Large intestine (tissue), 3 donors: ENCODE results near the gene KCND2. TPM values are rescaled to one million over a fixed set of nuclear protein-coding genes. Genes with fewer than 3 reads are reported as not detected.

Source experiments
- DNase-seq, 2 donors: peaks; one replicate each; pipeline versions ENCODE4 v3.0.0 to v3.0.0-alpha.2; 2013
- H3K27ac ChIP-seq: one replicate; pipeline ENCODE4 v1.5.1; 2013; ENCODE audit warnings: low read length
- H3K27me3 ChIP-seq: 2 replicates; pipeline ENCODE4 v1.6.1; 2013; ENCODE audit warnings: low read length; ENCODE audit not compliant: control insufficient read depth, insufficient read depth
- H3K36me3 ChIP-seq: 2 replicates; pipeline ENCODE4 v1.6.1; 2013; ENCODE audit warnings: low read length; ENCODE audit not compliant: control insufficient read depth, insufficient read depth
- H3K4me1 ChIP-seq: one replicate; pipeline ENCODE4 v1.6.1; 2013; ENCODE audit warnings: low read length; ENCODE audit not compliant: control insufficient read depth, insufficient read depth
- H3K4me3 ChIP-seq: one replicate; pipeline ENCODE4 v1.5.1; 2013; ENCODE audit warnings: low read length
- H3K9me3 ChIP-seq: one replicate; pipeline ENCODE4 v1.6.1; 2013; ENCODE audit warnings: mild to moderate bottlenecking, low read depth, low read length, moderate library complexity; ENCODE audit not compliant: control insufficient read depth
- WGBS: methylation state at CpG from one replicate; pipeline ENCODE4 v1.1.5; 2013; ENCODE audit warnings: low lambda C conversion rate; ENCODE audit not compliant: insufficient coverage; 5-methylcytosine and 5-hydroxymethylcytosine counted together
- polyA plus RNA-seq: library from polyadenylated mRNA; unstranded; fragments of 120-200 nt; gene quantifications from one replicate; pipeline ENCODE4 v1.2.1, GENCODE V29; 2013

KCND2 gene
- polyA plus RNA-seq, 1 donor: 2.5 TPM

- Histone ChIP-seq H3K36me3 (no peaks in the 10 kb centered on the region), H3K27ac (no peak overlapping the region), H3K4me1 (no peaks in the 10 kb centered on the region), H3K9me3 (no peaks in the 10 kb centered on the region), H3K4me3 (no peak overlapping the region), H3K27me3 (no peaks in the 10 kb centered on the region)
- 90% methylated on average over 2 of the region's 6 CpGs for WGBS
- DNase-seq: no peak
Observed at GRCh38 chr7:120304674-120305073, 31.7 kb downstream of the KCND2 start.

DNA sequence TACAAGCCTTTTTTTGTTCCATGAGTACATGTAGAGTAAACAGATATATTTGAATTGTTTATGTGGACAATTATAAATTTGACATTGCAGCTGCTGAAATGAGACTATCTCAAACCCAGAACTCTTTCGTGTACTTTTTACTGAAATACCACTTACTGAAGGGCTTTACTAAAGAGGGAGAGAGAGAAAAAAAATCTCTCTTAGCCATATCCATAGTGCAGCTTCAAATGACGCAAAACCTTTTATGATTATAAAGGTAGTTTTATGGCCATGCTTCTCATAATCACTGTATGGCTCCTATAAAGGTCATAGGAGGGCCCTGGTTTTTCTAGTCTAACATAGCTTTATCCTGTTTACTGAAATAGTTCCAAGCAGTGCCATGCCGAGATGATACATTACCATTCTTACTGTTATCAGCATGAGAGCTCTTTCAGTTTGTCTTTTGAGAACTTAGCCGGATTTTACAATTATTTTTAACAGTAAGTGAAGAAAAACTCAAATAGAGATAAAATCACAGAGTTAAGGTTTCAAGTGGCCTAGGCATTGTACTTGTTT, 35.1 kb downstream of the KCND2 start:
- no peaks in the 10 kb centered on the region for H3K36me3 ChIP-seq
- no peaks in the 10 kb centered on the region for H3K27me3 ChIP-seq
- 26% methylated on average over 3 of the region's 4 CpGs for WGBS
- H3K27ac ChIP-seq: no peak overlapping the region
- no peaks in the 10 kb centered on the region for H3K9me3 ChIP-seq
- no peak overlapping the region for H3K4me3 ChIP-seq
- no peak for DNase-seq
- H3K4me1 ChIP-seq: no peaks in the 10 kb centered on the region

DNA sequence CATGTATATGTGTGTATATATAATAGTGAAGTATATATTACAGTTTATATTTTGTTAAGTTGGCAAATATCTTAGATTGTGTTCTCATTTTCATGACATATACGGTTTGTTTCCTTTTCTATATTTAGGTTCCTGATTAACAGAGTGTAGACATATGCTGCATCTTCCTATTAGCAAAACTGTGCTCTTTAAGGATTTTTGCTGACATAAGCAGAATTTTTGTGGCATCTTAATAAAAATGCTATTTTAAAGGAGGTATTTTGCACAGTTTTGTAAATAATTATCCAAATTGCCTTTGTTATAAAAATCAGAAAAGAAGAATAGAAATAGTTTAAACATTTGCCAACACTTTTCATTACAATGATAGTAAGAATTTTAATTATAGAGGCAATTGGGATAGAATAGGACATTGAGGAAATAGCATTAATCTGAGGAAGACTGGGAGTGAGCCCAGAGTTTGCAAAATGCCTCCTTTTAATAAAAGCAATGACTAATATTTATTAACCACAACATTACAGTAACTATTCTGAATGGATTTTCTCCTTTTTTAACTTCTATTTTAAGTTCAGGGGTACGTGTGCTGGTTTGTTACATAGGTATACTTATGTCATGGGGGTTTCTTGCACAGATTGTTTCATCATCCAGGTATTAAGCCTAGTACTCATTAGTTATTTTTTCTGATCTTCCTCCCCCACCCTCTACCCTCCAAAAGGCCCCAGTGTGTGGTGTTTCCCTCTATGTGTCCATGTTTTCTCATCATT, 38.2 kb downstream of the KCND2 start:
- Histone ChIP-seq H3K4me3 (no peak overlapping the region), H3K9me3 (no peaks in the 10 kb centered on the region), H3K36me3 (no peaks in the 10 kb centered on the region), H3K27ac (no peak overlapping the region), H3K4me1 (no peaks in the 10 kb centered on the region), H3K27me3 (no peaks in the 10 kb centered on the region)
- 67% methylated on average over 1 of the region's 2 CpGs for WGBS
- DNase-seq: no peak

DNA sequence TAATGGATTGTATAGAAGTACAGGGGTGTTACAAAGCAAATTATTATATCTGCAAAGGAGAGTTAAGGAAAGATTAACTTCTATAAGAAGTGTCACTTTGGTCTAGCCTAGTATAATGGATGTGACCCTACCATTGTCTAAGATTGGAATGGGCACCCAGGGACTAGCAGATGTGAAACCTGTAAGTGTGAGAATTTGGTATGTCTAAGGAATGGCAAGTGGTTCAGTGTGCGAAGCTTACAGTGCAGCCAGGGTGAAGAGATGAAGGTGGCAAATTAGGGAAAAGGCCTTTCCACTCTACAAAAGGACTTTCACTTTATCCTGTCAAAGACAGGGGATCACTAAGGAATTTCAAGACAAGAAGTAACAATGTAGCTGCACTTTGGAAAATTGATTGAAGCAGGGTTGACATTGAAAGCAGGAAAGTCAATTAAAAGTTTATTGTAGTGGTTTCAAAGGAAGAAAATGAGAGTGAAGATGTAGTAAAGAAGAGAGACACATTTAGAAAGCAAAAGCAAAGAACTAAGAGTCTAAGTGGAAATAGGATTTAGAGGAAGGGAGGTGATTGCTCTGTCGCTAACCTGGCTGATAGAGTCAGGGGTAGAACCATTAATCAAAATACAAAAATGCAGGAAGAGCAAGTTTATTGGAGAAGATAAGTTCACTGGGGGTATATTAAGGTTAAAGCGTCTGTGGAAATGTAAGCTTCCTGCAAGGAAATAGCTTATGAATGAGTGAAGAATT, 47.4 kb downstream of the KCND2 start:
- no peak for DNase-seq
- Histone ChIP-seq H3K9me3 (no peaks in the 10 kb centered on the region), H3K27ac (no peak overlapping the region), H3K4me3 (no peak overlapping the region), H3K27me3 (no peaks in the 10 kb centered on the region), H3K4me1 (no peaks in the 10 kb centered on the region), H3K36me3 (no peaks in the 10 kb centered on the region)
- 80% methylated on average over 1 of the region's 3 CpGs for WGBS

- H3K27me3 ChIP-seq: no peaks in the 10 kb centered on the region
- no peaks in the 10 kb centered on the region for H3K4me1 ChIP-seq
- no peak for DNase-seq
- no peak overlapping the region for H3K27ac ChIP-seq
- no peaks in the 10 kb centered on the region for H3K9me3 ChIP-seq
- 83% methylated on average over 1 of the region's 1 CpG for WGBS
- H3K4me3 ChIP-seq: no peak overlapping the region
- H3K36me3 ChIP-seq: no peaks in the 10 kb centered on the region
Observed at GRCh38 chr7:120327054-120327453, 54.1 kb downstream of the KCND2 start.

DNA sequence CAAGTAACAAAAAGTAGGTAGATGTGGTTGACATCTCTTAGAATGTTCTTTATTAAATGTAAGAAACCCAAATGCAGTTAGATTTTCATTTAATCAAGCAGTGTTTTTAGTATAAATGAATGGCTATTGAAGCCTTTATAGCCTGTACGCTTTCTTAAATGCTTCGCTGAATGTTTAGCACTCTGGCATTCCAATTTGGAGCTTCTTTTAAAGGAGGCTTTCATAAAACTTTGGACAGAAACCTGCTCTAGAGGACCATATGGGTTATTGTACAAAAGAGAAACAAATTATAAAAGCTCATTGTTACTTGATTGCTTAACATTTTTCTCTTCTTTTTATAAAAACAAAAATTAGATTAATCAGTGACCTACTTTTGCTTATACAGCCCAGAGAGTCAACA, 59.5 kb downstream of the KCND2 start:
- no peaks in the 10 kb centered on the region for H3K27me3 ChIP-seq
- H3K4me1 ChIP-seq: no peaks in the 10 kb centered on the region
- no peak overlapping the region for H3K27ac ChIP-seq
- H3K36me3 ChIP-seq: no peaks in the 10 kb centered on the region
- no peaks in the 10 kb centered on the region for H3K9me3 ChIP-seq
- no peak for DNase-seq
- no peak overlapping the region for H3K4me3 ChIP-seq
- WGBS: 100% methylated on average over 2 of the region's 2 CpGs

DNA sequence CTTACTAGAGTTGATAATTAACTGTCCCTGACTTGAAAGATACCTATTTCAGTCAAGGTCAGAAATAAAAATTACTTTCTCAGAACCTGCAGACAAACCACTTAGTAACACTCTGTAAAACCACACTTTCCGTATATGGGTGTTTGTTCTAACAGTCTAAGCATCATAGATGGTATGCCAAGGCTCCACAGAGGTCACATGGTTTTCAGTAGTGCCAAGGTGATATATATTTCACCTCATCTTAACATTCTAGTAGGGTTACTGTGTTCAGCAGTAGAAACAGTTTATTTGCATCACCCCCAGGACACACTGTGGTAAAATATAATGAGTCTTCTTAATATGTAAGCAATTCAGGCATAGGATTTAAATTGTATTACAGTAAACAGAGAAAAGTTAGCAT, 61.5 kb downstream of the KCND2 start:
- no CpG with 5 or more reads among the region's 1 CpG for WGBS
- Histone ChIP-seq H3K36me3 (no peaks in the 10 kb centered on the region), H3K9me3 (no peaks in the 10 kb centered on the region), H3K27me3 (no peaks in the 10 kb centered on the region), H3K27ac (no peak overlapping the region), H3K4me1 (no peaks in the 10 kb centered on the region), H3K4me3 (no peak overlapping the region)
- DNase-seq: no peak

GRCh38 chr7:120337308-120337907, 64.4 kb downstream of the KCND2 start:
- H3K27me3 ChIP-seq: no peaks in the 10 kb centered on the region
- 55% methylated on average over 1 of the region's 1 CpG for WGBS
- no peaks in the 10 kb centered on the region for H3K9me3 ChIP-seq
- DNase-seq: no peak
- no peak overlapping the region for H3K4me3 ChIP-seq
- H3K36me3 ChIP-seq: no peaks in the 10 kb centered on the region
- no peaks in the 10 kb centered on the region for H3K4me1 ChIP-seq
- H3K27ac ChIP-seq: no peak overlapping the region

GRCh38 chr7:120344276-120344675, 71.3 kb downstream of the KCND2 start:
- H3K4me3 ChIP-seq: no peak overlapping the region
- WGBS: 100% methylated on average over 1 of the region's 5 CpGs
- no peak for DNase-seq
- H3K27ac ChIP-seq: no peak overlapping the region
- no peaks in the 10 kb centered on the region for H3K9me3 ChIP-seq
- H3K27me3 ChIP-seq: no peaks in the 10 kb centered on the region
- no peaks in the 10 kb centered on the region for H3K4me1 ChIP-seq
- no peaks in the 10 kb centered on the region for H3K36me3 ChIP-seq

GRCh38 chr7:120353171-120353570, 80.2 kb downstream of the KCND2 start:
- Histone ChIP-seq H3K9me3 (no peaks in the 10 kb centered on the region), H3K36me3 (no peaks in the 10 kb centered on the region), H3K27me3 (no peaks in the 10 kb centered on the region), H3K4me3 (no peak overlapping the region), H3K27ac (no peak overlapping the region), H3K4me1 (no peaks in the 10 kb centered on the region)
- WGBS: 83% methylated on average over 1 of the region's 3 CpGs
- DNase-seq: no peak
